GM10248 (cell line): ENCODE results near the gene MBLAC1.

Experiments
- CTCF ChIA-PET: fragments of 300-600 bp; sonication (Branson Sonifier 250); formaldehyde crosslinking; extraction: SDS; loops from one replicate; lab custom pipeline; 2021; ENCODE audit warnings: antibody characterized with exemption; lab: Yijun Ruan, JAX
- POLR2A ChIA-PET: fragments of 350-650 bp; sonication (Branson Sonifier 250); formaldehyde crosslinking; extraction: SDS; loops from one replicate; lab custom pipeline; 2020; ENCODE audit warnings: antibody characterized with exemption; lab: Yijun Ruan, JAX
- DNase-seq: peaks from one replicate; pipeline ENCODE4 v3.0.0; 2012; ENCODE audit errors: extremely low spot score
- CTCF ChIP-seq: IDR thresholded peaks from 2 replicates; pipeline ENCODE4 v1.5.1; 2012; ENCODE audit warnings: mild to moderate bottlenecking, low read depth; ENCODE audit errors: extremely low read depth, missing control alignments, control extremely low read depth

Gene MBLAC1

GRCh38 chr7:100119970-100120732 is 6.6 kb upstream of the MBLAC1 start:
- DNase-seq: no peak
- ChIA-PET POLR2A (no interaction called here), CTCF (interaction anchor here (6.3 kb wide), 1 partner anchor 12 kb away, joined by 53 read pairs; no protein-coding TSS in a partner anchor)
- no peak for TF ChIP-seq CTCF

DNA sequence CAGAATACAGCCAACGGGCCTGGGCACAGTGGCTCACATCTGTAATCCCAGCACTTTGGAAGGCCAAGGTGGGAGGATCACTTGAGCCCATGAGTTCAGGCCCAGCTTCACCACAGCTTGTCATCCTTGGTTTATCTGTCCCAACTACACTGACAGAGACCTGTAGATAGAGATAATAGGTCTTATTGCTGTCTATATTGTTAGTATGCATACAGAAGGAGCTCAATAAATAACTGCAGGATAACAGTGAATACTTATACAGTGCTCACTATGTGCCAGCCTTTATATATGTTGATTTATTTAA is 6.1 kb upstream of the MBLAC1 start:
- DNase-seq: no peak
- ChIA-PET CTCF (interaction anchor here (6.3 kb wide), 1 partner anchor 12 kb away, joined by 53 read pairs; no protein-coding TSS in a partner anchor), POLR2A (no interaction called here)
- no peak for TF ChIP-seq CTCF

DNA sequence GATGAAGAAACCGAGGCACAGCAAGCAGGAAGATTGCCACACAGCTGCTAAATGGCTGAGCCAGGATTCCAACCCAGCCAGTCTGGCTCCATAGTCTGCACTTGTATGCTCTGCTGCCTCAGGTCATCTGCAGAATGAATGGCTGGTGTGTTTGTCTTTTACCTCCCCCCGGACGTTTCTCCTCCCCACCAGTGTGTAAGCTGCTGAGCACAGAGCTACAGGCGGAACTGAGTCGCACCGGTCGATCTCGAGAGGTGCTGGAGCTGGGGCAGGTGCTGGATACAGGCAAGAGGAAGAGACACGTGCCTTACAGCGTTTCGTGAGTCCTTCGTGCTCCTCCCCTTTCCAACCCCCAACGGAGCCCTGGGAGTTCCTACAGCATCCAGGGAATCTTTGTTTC is 4.7 kb upstream of the MBLAC1 start:
- TF ChIP-seq CTCF: no peak
- CTCF ChIA-PET: interaction anchor here (0.7 to 6.3 kb wide), 2 partner anchors 10 to 100 kb away, joined by 3 to 53 read pairs; no protein-coding TSS in a partner anchor
- POLR2A ChIA-PET: no interaction called here
- DNase-seq: no peak

DNA sequence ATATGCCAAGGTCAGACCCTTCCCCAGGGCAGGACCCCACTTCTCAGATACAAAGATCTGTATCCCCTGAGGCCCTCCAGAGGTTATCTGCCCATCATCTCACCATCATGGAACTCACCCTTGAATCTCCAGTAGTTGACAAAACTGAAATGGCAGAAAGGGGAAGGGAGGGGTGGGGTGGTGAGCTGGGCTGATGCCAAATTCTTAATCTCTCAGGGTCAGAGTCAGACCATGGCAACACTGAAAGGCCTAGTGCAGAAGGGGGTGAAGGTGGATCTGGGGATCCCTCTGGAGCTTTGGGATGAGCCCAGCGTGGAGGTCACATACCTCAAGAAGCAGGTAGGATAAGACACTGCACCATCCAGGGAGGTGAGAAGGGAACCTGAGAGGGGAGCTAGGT is 4.2 kb upstream of the MBLAC1 start:
- CTCF ChIA-PET: interaction anchor here (0.7 to 6.3 kb wide), 3 partner anchors 10 to 100 kb away, joined by 3 to 53 read pairs (median 3); no protein-coding TSS in a partner anchor
- no peak for TF ChIP-seq CTCF
- no peak for DNase-seq
- POLR2A ChIA-PET: no interaction called here

GRCh38 chr7:100124301-100125230 is 2.2 kb upstream of the MBLAC1 start:
- no peak for DNase-seq
- ChIA-PET CTCF (interaction anchor here (0.6 to 6.3 kb wide), 11 partner anchors 8 to 345 kb away, joined by 3 to 53 read pairs (median 3); partner anchors contain the start of genes AP4M1, LAMTOR4 and MCM7), POLR2A (interaction anchor here (0.5 to 1.2 kb wide), 2 partner anchors 19 to 22 kb away, joined by 4 read pairs; no protein-coding TSS in a partner anchor)
- TF ChIP-seq CTCF: no peak
